H1 (cell line): ENCODE data around the gene UCKL1. TPM values are rescaled to one million over a fixed set of nuclear protein-coding genes. Genes with fewer than 3 reads are reported as not detected.
A peak's percentile ranks its signal among the peaks of the same experiment; 100 is the strongest.

ENCODE experiments used
- CTCF ChIA-PET: fragments of 300-600 bp; sonication (Branson Sonifier 250); formaldehyde crosslinking; loops from one replicate; lab custom pipeline; 2021; ENCODE audit not compliant: partially characterized antibody; lab: Charles Lee
- POLR2A ChIA-PET: fragments of 300-600 bp; sonication (Branson Sonifier 250); formaldehyde crosslinking; loops from one replicate; lab custom pipeline; 2021; ENCODE audit warnings: inconsistent platforms; ENCODE audit not compliant: partially characterized antibody; lab: Charles Lee
- DNase-seq, 2 experiments: peaks; one replicate each; pipeline versions ENCODE4 v3.0.0 to v3.0.0-alpha.2; 2010 to 2022; ENCODE audit warnings: low spot score in 2 of 2, low read depth in 1 of 2, mixed read lengths in 1 of 2
- FAIRE-seq: peaks from 2 replicates; lab custom pipeline; 2011; peaks lifted over from hg19 to GRCh38; lab: Jason Lieb, UNC
- H2AFZ ChIP-seq: 2 replicates; pipeline ENCODE4 v1.8.1; 2012; ENCODE audit warnings: low read length, inconsistent platforms
- H2AK5ac ChIP-seq: 2 replicates; pipeline ENCODE4 v1.6.1; 2013; ENCODE audit warnings: low read depth, low read length
- H2BK120ac ChIP-seq: replicated peaks from 2 replicates; pipeline ENCODE3; 2013; ENCODE audit warnings: low read depth, low read length, inconsistent platforms
- H2BK12ac ChIP-seq: 2 replicates; pipeline ENCODE4 v1.6.1; 2013; ENCODE audit warnings: low read depth, low read length
- H2BK15ac ChIP-seq: 2 replicates; pipeline ENCODE4 v1.6.1; 2013; ENCODE audit warnings: low read length
- H2BK20ac ChIP-seq: 2 replicates; pipeline ENCODE4 v1.6.1; 2013; ENCODE audit warnings: low read length
- H2BK5ac ChIP-seq: 2 replicates; pipeline ENCODE4 v1.6.1; 2013; ENCODE audit warnings: low read depth, low read length
- H3K14ac ChIP-seq: 2 replicates; pipeline ENCODE4 v1.6.1; 2013; ENCODE audit warnings: inconsistent platforms; ENCODE audit not compliant: insufficient read length
- H3K18ac ChIP-seq: 2 replicates; pipeline ENCODE4 v1.6.1; 2013; ENCODE audit warnings: low read length; ENCODE audit errors: extremely low read depth
- H3K23ac ChIP-seq: 2 replicates; pipeline ENCODE4 v1.6.1; 2013; ENCODE audit warnings: inconsistent platforms; ENCODE audit not compliant: insufficient read length
- H3K23me2 ChIP-seq: 2 replicates; pipeline ENCODE4 v1.6.1; 2013; ENCODE audit warnings: low read depth, low read length
- H3K27ac ChIP-seq: 2 replicates; pipeline ENCODE4 v1.6.1; 2011; ENCODE audit warnings: low read depth, low read length, inconsistent platforms
- H3K27me3 ChIP-seq, 4 experiments: replicated peaks in 1 of 4; 1 replicate in 1 of 4; 2 replicates in 3 of 4; pipeline versions ENCODE4 v1.6.1 to v1.8.1; 2011 to 2013; ENCODE audit warnings: low read length in 3 of 4, mild to moderate bottlenecking in 3 of 4, inconsistent platforms in 2 of 4, mixed read lengths in 2 of 4, moderate library complexity in 1 of 4; ENCODE audit not compliant: control insufficient read depth in 3 of 4, insufficient read depth in 3 of 4; ENCODE audit errors: extremely low read depth in 1 of 4
- H3K36me3 ChIP-seq, 4 experiments: 2 replicates each; pipeline versions ENCODE4 v1.6.1 to v1.8.1; 2011 to 2013; ENCODE audit warnings: mild to moderate bottlenecking in 4 of 4, low read length in 3 of 4, moderate library complexity in 2 of 4, control low read depth in 1 of 4, inconsistent platforms in 1 of 4; ENCODE audit not compliant: insufficient read depth in 4 of 4, control insufficient read depth in 2 of 4
- H3K4ac ChIP-seq: replicated peaks from 2 replicates; pipeline ENCODE3; 2013; ENCODE audit warnings: low read length, low read depth, mixed read lengths, inconsistent platforms; ENCODE audit not compliant: insufficient read length
- H3K4me1 ChIP-seq, 4 experiments: replicated peaks in 1 of 4; 1 replicate in 1 of 4; 2 replicates in 3 of 4; pipeline versions ENCODE4 v1.6.1 to v1.8.1; 2011 to 2013; ENCODE audit warnings: low read length in 3 of 4, inconsistent platforms in 2 of 4, mixed read lengths in 1 of 4; ENCODE audit not compliant: insufficient read depth in 4 of 4, control insufficient read depth in 3 of 4
- H3K4me2 ChIP-seq, 2 experiments: 2 replicates each; pipeline versions ENCODE4 v1.6.1 to v1.8.1; 2011 to 2013; ENCODE audit warnings: low read depth in 2 of 2, low read length in 2 of 2, control low read depth in 1 of 2, inconsistent platforms in 1 of 2, mild to moderate bottlenecking in 1 of 2; ENCODE audit not compliant: insufficient read depth in 1 of 2
- H3K4me3 ChIP-seq, 4 experiments: fragments of 200-600, 300-600 bp in 1 of 4; sonication (generic), shearing (Covaris generic), sonication (Bioruptor Twin) in 1 of 4; 2 replicates each; pipeline versions ENCODE4 v1.5.1 to v1.8.1; 2011 to 2016; ENCODE audit warnings: low read length in 4 of 4, low read depth in 3 of 4, control low read depth in 2 of 4, inconsistent platforms in 2 of 4, mild to moderate bottlenecking in 2 of 4, mixed read lengths in 1 of 4, moderate library complexity in 1 of 4; ENCODE audit not compliant: insufficient read depth in 2 of 4; ENCODE audit errors: extremely low read depth in 1 of 4
- H3K56ac ChIP-seq: replicated peaks from 2 replicates; pipeline ENCODE3; 2013; ENCODE audit warnings: low read depth, mild to moderate bottlenecking, mixed read lengths, low read length, inconsistent platforms; ENCODE audit not compliant: insufficient read length
- H3K79me1 ChIP-seq: 2 replicates; pipeline ENCODE4 v1.6.1; 2013; ENCODE audit warnings: low read depth, low read length, control low read depth
- H3K79me2 ChIP-seq, 2 experiments: 2 replicates each; pipeline versions ENCODE4 v1.6.1 to v1.8.1; 2012 to 2013; ENCODE audit warnings: low read length in 2 of 2, mild to moderate bottlenecking in 2 of 2, inconsistent platforms in 1 of 2; ENCODE audit not compliant: insufficient read depth in 2 of 2, control insufficient read depth in 1 of 2
- H3K9ac ChIP-seq, 4 experiments: replicated peaks in 1 of 4; 1 replicate in 1 of 4; 2 replicates in 3 of 4; pipeline versions ENCODE4 v1.6.1 to v1.8.1; 2011 to 2013; ENCODE audit warnings: low read depth in 3 of 4, low read length in 3 of 4, control low read depth in 2 of 4, mild to moderate bottlenecking in 2 of 4, moderate library complexity in 2 of 4, inconsistent platforms in 1 of 4; ENCODE audit errors: extremely low read depth in 1 of 4
- H3K9me3 ChIP-seq, 2 experiments: 2 replicates each; pipeline versions ENCODE4 v1.6.1 to v1.8.1; 2012 to 2013; ENCODE audit warnings: mild to moderate bottlenecking in 2 of 2, moderate library complexity in 2 of 2, control low read depth in 1 of 2, inconsistent platforms in 1 of 2, low read depth in 1 of 2, low read length in 1 of 2, mixed read lengths in 1 of 2; ENCODE audit not compliant: insufficient read depth in 2 of 2
- H4K20me1 ChIP-seq, 2 experiments: replicated peaks in 1 of 2; 2 replicates each; pipeline versions ENCODE3 to v1.8.1; 2011 to 2013; ENCODE audit warnings: inconsistent platforms in 2 of 2, low read length in 2 of 2, mild to moderate bottlenecking in 1 of 2; ENCODE audit not compliant: insufficient read depth in 2 of 2, control insufficient read depth in 1 of 2
- H4K5ac ChIP-seq: 2 replicates; pipeline ENCODE4 v1.6.1; 2013; ENCODE audit warnings: low read length, low read depth, mixed read lengths, inconsistent platforms; ENCODE audit not compliant: insufficient read length
- H4K8ac ChIP-seq: 2 replicates; pipeline ENCODE4 v1.8.0; 2013; ENCODE audit warnings: mild to moderate bottlenecking, moderate library complexity, low read length, inconsistent platforms; ENCODE audit not compliant: insufficient read depth; ENCODE audit errors: extremely low read depth
- H4K91ac ChIP-seq: replicated peaks from 2 replicates; pipeline ENCODE3; 2013; ENCODE audit warnings: low read length, mixed read lengths, inconsistent platforms; ENCODE audit not compliant: insufficient read length
- MAX ChIP-seq: IDR thresholded peaks from 2 replicates; pipeline ENCODE4 v1.6.1; 2012; ENCODE audit warnings: inconsistent platforms
- POLR2A ChIP-seq, 2 experiments: IDR thresholded peaks; 1 replicate in 1 of 2; 2 replicates in 1 of 2; pipeline ENCODE4 v1.6.1; 2011; ENCODE audit warnings: low read depth in 2 of 2, low read length in 2 of 2, mild to moderate bottlenecking in 2 of 2; ENCODE audit errors: control extremely low read depth in 1 of 2
- SP2 ChIP-seq: IDR thresholded peaks from 2 replicates; pipeline ENCODE4 v1.6.1; 2012; ENCODE audit warnings: mild to moderate bottlenecking, low read length, inconsistent platforms
- SP4 ChIP-seq: IDR thresholded peaks from 2 replicates; pipeline ENCODE4 v1.6.1; 2012; ENCODE audit warnings: low read length, inconsistent platforms
- ZNF274 ChIP-seq: IDR thresholded peaks from 2 replicates; pipeline ENCODE4 v1.7.0; 2012; ENCODE audit warnings: low read length, borderline replicate concordance; ENCODE audit errors: extremely low read depth
- WGBS, 2 experiments: shearing (Covaris generic) in 1 of 2; methylation state at CpG; one replicate each; pipeline versions ENCODE4 v1.1.6 to v1.1.7; 2013 to 2015; ENCODE audit warnings: low lambda C conversion rate in 2 of 2, mixed read lengths in 2 of 2, inconsistent platforms in 1 of 2, low coverage in 1 of 2, missing lambda C conversion rate in 1 of 2; ENCODE audit not compliant: insufficient replicate concordance in 2 of 2, insufficient coverage in 1 of 2, insufficient read length in 1 of 2; ENCODE audit errors: extremely low coverage in 1 of 2, missing lambda C conversion rate in 1 of 2; 5-methylcytosine and 5-hydroxymethylcytosine counted together
- polyA plus RNA-seq, 7 experiments: library from polyadenylated mRNA; depleted of rRNA in 3 of 7; stranded (reverse) in 5 of 7; unstranded in 2 of 7; fragments of >200 nt in 5 of 7; fragments of 200-250 nt in 2 of 7; gene quantifications; 1 replicate in 5 of 7; 2 replicates in 1 of 7; 4 replicates in 1 of 7; pipeline versions ENCODE4 v1.2.1 to v1.2.3, GENCODE V29; 2011 to 2013; ENCODE audit warnings: missing spikeins in 2 of 7, mixed read lengths in 2 of 7
- total RNA-seq: library from RNA; stranded (reverse); fragmentation: NEBNext Ultra II Directional; extraction: Animal tissue kit (Norgen Biotek cat#: 25700); gene quantifications from 2 replicates; pipeline ENCODE4 v1.2.1, GENCODE V29; 2021

Gene UCKL1
- total and polyA plus RNA-seq, 2 of the 8 experiments (the other 6 are each of a cell fraction or from before 2014, with no cell fraction given) = 36.5 to 91.2 TPM

- H4K8ac ChIP-seq = no peak overlapping the region
- H3K4ac ChIP-seq = no peak overlapping the region
- peaks cover 19% of the 10 kb centered on the region for H3K79me1 ChIP-seq
- H3K23ac ChIP-seq = no peak overlapping the region
- peaks cover 31 to 45% of the 10 kb centered on the region in 2 experiments for H4K20me1 ChIP-seq
- H4K5ac ChIP-seq = no peak overlapping the region
- H3K56ac ChIP-seq = no peak overlapping the region
- no peak overlapping the region for H2BK15ac ChIP-seq
- no peak overlapping the region for H2BK12ac ChIP-seq
- no peak overlapping the region for H2AK5ac ChIP-seq
- peak overlapping the region in 1 of 4 experiments; percentile 15; a peak in 1 of 7 replicates for H3K9ac ChIP-seq
- H3K27ac ChIP-seq = no peak overlapping the region
- WGBS, 2 experiments = 90% methylated on average over 13 of the region's 15 CpGs; no CpG with 5 or more reads in 1 of the 2 experiments
- H3K4me1 ChIP-seq = peaks cover 0 to 31% (median 20%) of the 10 kb centered on the region in 4 experiments; a peak in 6 of 7 replicates
- H2BK5ac ChIP-seq = no peak overlapping the region
- H3K9me3 ChIP-seq = no peaks in the 10 kb centered on the region
- H3K14ac ChIP-seq = no peak overlapping the region
- DNase-seq = no peak
- peaks cover 2% of the 10 kb centered on the region; the same call in 1 of the 2 replicates for H3K23me2 ChIP-seq
- H2BK120ac ChIP-seq = no peak overlapping the region
- no peak overlapping the region for H3K18ac ChIP-seq
- H4K91ac ChIP-seq = no peak overlapping the region
- H2BK20ac ChIP-seq = no peak overlapping the region
- TF ChIP-seq POLR2A (IDR thresholded peaks at IDR 0.05; ENCODE audit: control extremely low read depth in 1 of 2, low read depth in 2 of 2, low read length in 2 of 2) (no peak), MAX (no peak), SP2 (no peak), SP4 (no peak), ZNF274 (no peak)
- H2AFZ ChIP-seq = no peak overlapping the region
- no peak overlapping the region for H3K4me3 ChIP-seq
- FAIRE-seq = no peak
- ChIA-PET CTCF (interaction anchor here (0.6 kb wide), 1 partner anchor 129 kb away, joined by 4 read pairs; no protein-coding TSS in a partner anchor), POLR2A (interaction anchor here (0.6 kb wide), 2 partner anchors 9 to 422 kb away, joined by 3 to 4 read pairs; no protein-coding TSS in a partner anchor)
- H3K79me2 ChIP-seq = peaks cover 1 to 54% of the 10 kb centered on the region in 2 experiments; a peak in 3 of 4 replicates
- H3K4me2 ChIP-seq = no peak overlapping the region
- peaks cover 3 to 21% (median 12%) of the 10 kb centered on the region in 4 experiments; a peak in 5 of 8 replicates for H3K36me3 ChIP-seq
- H3K27me3 ChIP-seq = no peaks in the 10 kb centered on the region
Measured at GRCh38 chr20:63946986-63947637, 9.1 kb downstream of the UCKL1 start.
